A172 (cell line): ENCODE measurements around the gene PTCH2. TPM values are rescaled to one million over a fixed set of nuclear protein-coding genes. Genes with fewer than 3 reads are reported as not detected.
A peak's percentile ranks its signal among the peaks of the same experiment; 100 is the strongest.
"Not testable (repeated sequence)": the region's sequence is repeated elsewhere in the genome, so short reads cannot be mapped to it uniquely, and the experiment has no call there.

Source experiments
- DNase-seq: peaks from one replicate; pipeline ENCODE4 v3.0.0-alpha.2; 2015; ENCODE audit warnings: low spot score
- total RNA-seq: library from RNA; depleted of rRNA; stranded (reverse); fragments of >200 nt; shearing (Covaris generic); gene quantifications from 2 replicates; pipeline ENCODE4 v1.2.3, GENCODE V29; 2014

PTCH2 gene
- total RNA-seq, 1 experiment from 2014 or later: not detected

DNA sequence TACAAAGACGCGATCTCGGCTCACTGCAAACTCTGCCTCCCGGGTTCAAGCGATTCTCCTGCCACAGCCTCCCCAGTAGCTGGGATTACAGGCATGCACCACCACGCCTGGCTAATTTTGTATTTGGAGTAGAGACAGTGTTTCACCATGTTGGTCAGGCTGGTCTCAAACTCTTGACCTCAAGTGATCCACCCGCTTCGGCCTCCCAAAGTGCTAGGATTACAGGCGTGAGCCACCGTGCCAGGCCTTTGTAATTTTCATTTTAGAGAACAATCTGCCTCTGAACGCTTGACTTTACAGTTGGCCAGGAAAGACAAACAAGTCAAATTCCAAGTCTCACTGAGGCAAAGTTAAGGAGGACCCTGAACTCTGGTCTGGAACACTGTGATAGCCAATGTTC is 4.8 kb downstream of the PTCH2 start:
- not testable (repeated sequence) for DNase-seq

DNA sequence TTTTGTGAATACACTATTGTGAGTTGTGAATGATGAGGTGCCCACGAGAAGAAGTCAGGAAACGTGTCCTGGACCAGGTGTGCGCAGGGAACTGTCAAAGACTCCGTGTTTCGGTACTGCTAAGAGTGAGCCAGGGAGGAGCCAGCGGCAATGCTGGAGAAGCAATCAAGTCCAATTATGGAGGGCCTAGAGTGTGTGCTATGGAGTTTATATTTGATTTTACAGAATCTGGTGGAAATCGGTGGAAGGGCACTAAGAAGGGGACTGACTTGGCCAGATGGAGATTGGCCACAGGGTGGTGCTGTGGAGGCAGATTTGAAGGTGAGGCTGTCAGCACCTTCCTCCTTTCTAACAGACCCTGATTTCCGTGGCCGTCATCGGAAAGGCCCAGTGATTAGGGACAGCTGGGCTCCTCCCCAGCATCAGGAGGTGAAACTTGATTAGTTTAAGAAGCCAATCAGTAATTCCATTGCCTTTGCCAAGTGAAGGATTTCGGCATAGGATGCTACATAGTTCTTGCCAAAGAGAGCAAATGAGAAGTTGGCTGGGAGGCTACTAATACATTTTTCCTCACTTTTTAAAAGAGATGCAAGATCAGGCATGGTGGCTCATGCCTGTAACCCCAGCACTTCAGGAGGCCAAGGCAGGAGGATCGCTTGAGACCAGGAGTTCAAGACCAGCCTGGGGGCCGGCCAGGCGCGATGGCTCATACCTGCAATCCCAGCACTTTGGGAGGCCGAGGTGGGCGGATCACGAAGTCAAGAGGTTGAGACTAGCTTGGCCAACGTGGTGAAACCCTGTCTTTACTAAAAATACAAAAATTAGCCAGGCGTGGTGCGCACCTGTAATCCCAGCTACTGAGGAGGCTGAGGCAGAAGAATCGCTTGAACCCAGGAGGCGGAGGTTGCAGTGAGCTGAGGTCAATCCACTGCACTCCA is 7.0 kb downstream of the PTCH2 start:
- peak; percentile 76 for DNase-seq

DNA sequence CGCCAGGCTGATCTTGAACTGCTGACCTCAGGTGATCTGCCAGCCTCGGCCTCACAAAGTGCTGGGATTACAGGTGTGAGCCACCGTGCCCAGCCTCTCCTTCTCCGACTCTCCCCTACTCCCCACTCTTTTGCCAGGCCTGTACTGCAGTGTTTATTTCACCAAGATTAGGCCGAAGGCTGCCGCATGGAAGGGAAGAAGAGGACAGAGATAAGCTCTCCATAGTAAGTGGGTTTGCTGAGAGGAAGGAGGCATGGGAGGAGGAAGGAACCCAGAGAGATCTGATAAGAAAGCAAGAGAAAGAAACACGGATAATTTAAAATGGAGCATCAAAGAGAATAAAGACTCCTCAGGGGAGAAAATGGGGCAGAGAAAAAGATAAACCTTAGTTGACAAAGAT is 8.7 kb downstream of the PTCH2 start:
- no peak for DNase-seq

DNA sequence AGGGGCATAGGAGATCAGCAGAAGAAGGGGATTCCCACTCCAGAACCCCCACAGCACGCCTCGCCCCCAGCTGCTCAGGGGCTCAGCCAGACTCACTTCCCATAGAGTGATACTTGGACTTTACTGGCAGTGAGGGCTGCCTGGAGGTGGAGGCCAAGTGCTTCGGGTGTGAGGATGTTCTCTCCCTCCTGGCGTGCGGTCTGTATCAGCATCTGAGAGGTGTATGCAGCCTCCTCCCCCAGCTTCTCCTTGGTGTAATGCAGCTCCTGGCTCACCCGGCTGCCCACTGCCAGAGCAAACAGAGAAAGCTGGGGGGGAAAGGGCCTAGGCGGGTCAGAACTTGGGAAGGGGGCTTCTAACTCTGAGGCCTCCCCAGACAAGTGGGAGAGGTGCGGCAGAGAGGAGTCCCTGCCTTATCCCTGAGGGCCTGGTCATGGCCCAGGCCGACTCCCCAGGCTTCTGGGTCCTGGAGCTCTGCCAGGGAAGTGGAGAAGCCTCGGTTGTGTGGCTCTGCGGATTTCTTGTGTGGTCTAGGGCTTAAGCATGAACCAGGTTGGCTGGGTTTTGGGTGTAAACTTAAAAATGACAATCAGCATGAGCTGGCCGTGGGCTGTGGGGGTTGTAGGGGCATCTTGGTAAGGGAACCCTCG is 10.9 kb downstream of the PTCH2 start:
- DNase-seq: no peak

DNA sequence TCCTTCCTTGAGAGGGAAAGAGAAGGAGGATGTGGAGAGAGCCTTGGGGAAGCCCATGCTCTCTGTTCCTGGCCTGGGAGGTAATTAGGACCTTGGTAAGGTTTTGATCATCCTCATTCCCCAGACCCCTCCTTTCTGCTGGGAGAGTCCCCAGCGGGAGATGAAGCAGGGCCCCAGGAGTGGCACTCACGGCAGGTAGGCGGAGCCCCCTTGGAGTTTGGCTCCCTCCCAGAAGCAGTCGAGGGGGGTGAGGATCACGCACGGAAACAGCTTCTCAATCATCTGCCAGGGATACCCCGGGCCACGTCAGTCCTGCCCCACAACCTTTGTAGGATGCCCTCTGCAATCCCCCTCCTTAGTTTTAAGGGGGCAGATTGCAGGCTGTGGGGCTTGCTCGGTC is 11.5 kb downstream of the PTCH2 start:
- no peak for DNase-seq

DNA sequence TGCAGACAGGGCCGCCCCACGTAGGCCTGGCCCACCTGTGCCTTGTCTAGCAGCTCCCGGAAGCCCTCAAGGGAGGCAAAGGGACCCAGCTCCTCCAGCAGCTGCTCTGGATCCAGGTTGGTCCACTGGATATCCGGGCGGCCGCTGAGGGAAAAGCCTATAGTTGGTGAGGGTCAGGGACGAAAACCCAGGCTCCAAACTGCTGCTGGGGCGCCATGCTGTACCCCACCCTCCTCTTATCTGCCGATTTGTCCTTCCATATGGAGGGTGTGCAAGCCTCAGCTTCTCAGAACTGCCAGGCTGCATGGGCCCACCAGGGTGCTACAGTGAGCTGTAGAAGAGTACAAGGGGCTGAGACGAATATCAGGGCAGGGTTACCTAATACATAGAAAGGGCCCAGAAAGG is 12.2 kb downstream of the PTCH2 start:
- no peak for DNase-seq

DNA sequence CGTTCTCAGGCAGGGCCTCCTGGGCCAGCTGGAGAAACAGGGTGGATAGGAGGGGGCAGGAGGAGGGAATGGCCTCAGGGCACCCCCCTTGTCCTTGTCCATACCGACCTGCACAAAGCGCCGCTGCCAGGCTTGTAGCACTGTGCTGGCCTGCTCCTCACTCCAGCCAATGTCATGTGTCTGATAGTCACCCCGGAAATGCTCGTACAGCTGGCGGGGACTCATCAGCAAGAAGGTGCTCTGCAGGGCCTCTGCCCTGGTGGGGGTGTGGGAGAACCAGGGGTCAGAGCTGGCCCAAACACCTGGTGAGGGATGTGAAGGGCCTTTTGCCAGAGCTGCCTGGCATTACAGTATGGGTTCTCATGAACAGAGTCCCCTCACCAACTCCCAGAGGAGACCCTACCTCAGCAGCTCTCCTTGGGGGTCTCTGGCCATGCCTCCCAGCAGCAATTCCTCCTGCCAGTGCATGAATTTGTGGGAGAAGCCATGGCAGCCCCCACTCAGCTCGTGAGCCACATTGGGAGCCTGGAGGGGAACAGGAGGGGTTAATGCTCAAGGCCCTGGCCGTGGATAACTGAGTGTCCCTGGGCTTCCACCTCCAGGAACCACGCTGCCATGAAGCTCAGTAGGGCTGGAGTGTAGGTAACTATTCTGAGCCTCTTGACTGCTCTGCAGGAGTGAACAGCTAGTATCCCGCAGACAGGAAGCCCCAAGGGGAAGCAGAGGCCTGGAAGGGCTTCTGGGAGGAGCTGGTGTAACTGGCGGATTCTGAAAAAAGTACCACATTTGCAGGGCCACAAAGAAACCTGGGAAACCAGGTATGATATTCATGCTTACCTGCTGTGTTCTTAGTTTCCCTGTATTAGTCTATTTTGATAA is 13.3 kb downstream of the PTCH2 start:
- no peak for DNase-seq

DNA sequence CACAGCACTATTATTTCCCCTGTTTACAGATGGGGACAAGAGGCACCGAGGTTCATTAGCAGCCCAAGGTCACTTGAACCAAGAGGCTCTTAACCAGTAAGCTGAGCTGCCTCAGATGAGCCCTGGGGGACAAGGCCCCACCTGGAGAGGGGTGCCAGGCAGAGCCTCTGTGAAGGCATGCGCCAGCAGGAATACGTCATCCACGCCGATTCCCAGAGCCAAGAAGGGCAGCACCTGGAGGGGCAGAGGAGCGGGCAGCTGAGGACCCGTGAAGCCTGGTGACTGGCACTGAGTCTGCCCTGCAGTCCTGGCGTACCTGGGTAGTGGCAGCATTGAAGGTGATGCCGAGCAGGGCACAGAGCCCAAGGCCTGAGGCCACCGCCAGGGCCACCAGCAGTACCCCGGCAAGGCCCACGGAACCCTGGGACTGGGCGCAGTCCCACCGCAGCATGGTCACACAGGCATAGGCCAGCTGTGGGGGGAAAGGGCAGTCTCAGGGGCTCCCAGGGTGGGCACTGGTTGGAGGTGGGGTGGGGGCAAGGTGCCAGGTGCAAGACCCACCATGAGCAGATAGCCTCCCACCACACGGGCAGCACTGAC is 14.1 kb downstream of the PTCH2 start:
- DNase-seq: no peak

DNA sequence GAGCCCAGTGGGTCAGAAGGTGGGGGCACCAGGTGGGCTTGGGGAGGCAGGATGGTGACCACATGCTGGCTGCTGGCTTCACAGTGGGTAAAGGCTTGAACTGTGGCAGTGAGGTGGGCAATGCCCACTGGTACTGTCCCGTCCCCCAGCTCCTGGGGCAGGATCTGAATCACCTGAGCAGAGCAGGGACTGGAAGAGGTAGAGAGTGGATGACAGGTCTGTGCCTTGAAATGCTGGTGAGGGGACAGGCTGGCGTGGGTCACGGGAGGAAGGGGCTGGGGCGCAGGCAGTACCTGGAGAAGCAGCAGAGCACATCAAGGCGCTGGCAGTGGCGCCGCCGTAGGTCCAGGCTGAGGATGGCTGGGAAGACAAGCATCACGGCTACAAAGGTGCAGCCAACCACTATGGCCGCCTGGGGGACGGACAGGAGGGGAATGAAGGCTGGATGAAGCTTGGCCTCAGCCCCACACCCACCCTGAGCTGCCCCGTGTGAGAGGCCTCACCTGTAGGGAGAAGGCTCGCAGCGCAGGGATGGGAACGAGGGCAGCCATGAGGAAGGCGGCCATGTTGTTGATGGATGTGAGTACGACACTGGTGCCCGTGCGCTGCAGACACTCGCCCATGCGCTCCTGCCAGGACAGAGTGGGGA is 14.9 kb downstream of the PTCH2 start:
- no peak for DNase-seq

DNA sequence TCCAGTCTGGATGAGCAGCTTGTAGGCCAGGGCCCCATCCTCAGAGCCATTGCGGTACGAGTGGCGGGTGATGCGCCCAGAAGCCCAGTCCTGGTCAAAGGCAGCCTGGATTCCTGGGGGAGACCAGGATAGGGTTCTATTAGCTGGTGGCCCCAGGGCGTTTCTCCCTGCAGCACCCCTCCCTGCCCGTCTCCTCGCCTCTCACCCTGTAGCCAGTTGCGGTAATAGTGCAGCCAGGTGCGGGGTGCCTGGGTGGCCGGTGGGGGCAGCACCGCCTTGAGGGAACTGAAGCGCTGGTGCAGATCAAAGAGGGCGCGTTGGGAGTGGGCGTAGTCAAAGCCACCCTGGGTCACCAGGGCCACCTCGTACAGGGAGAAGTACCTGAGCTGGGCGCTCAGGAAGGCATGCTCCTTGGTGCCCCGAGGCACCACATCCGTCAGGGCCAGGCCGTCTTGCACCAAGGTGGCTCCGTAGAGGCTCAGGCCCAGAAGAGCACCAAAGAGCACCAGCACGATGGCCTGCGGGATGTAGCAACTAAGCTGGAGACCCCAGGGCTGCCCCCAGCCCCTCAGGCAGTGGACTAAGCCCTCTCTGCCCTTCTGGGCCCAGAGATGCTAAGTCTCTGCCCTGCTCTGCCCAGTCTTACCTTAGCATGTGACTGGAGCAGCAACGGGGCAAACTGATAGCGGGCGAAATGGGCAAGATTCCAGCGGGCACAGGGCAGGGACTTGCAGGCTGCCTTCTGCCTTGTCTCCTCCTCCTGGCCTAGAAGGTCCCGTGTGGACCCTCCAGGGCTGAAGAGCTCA is 15.7 kb downstream of the PTCH2 start:
- no peak for DNase-seq

DNA sequence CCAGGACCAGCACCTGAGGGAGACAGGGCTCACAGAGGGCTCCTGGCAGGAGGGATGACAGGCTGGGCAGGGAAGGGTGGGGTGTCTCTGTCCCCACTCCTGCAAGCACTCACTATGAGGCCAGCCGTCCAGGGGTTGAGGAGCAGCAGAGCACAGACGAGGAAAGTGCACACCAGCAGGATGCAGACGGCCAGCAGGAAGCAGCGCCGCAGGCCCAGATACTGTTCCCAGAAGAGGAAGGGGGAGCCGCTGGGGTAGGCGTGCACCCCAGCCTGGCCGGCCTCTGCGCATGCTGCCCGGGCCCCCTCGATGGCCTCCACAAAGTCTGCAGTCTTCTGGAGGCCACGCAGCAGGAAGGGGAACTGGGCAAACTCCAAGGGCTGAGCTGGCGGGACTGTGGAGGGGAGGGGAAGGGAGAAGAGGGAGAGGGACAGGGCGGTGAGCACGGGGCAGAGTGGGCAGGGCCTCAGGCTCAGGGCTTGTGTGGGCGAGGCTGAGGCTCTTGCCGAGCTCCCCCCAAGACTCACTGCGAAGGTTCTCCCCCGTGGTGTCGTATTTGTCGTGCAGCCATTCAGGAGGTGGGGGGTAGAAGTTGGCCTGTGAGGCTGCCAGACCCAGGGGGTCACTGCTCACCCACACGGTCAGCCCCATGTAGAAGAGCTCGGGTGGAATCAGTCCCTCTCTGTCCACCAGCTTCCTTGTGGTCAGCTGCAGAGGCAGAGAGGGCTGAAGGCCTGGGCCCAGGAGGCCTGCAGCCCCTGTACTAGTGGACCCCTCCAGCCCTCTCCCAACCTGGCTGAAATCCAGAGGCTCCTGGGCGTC is 16.5 kb downstream of the PTCH2 start:
- no peak for DNase-seq

DNA sequence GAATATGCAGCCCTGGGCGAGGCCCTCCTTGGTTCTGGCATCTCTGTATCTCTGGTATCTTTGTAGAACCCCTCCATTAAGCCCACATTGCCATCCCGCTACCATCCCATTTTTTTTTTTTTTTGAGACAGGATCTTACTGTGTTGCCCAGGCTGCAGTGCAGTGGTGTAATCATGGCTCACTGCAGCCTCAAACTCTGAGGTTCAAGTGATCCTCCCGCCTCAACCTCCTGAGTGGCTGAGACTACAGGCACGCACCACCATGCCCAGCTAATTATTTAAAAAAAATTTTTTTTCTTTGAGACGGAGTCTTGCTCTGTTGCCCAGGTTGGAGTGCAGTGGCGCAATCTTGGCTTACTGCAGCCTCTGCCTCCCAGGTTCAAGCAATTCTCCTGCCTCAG is 18.7 kb downstream of the PTCH2 start:
- not testable (repeated sequence) for DNase-seq

DNA sequence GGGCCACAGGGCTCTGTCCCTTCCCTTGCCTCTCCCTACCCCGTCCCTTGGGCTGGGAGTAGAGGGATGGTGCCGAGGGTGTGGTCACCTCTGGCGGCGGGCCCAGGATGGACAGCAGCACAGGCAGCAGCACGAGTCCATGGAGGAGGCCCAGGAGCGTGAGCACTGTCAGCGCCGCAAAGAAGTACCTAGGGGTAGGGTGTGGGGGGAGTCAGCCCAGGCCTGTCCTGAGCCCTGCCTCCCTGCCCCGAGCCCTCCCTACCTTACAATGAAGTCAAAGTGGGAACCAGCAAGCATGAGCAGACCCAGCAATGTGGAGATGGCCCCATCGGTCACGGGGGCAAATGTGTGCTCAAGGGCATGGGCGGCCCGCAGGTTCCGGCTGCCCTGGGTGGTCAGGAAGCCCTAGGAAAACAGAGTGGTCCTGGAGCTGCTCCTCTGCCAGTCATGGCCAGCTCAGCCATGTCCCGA is 20.0 kb downstream of the PTCH2 start:
- DNase-seq: no peak

DNA sequence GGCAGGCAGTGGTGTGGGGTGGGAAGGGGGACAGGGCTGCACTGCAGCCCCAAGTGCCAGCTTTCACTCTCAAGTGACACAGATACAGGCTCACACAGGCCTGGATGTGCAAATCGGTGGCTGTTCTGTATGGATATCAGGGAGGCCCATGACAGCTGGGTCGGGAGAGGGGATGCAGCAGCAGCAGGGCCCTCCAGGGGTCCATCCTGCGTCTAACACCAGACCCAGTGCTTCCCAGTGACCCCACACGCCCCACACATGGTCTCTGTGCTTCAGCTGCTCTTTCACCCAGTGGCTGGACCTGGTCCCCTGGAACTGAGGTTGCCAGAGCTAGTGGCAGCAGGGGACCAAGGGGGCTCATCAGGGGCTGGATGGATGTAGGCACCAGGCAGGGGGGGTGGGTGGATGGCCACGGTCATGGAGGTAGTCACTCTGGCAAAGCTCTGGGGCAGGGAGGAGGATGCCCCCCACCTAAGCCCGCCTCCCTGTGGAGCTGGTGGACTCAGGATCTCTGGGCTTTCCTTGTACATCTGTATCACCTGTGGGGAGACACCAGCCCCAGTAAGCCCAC is 20.8 kb downstream of the PTCH2 start:
- DNase-seq: no peak

DNA sequence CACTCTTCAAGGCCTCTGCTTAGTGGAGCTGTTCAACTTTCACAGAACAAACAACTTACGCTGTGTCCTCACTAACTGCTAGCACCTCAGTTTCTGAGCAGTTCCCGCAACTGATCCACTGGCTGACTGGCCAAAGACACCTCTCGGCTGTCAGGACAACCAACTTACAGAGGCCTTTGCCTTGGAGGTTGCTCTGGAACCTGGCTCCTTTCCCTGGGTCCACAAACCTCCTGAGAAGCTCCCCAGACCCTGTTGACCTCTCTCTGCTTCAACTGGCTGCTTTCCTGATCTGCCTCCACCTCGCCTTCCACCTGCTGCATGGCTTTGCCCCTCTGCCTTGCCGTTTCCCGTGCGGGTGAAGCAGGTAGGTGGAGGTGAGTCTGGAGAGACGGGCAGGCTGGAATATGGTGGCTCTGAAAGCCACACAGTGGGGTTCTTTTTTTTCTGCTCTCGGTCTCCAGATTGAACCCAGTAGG is 21.8 kb downstream of the PTCH2 start:
- DNase-seq: no peak

DNA sequence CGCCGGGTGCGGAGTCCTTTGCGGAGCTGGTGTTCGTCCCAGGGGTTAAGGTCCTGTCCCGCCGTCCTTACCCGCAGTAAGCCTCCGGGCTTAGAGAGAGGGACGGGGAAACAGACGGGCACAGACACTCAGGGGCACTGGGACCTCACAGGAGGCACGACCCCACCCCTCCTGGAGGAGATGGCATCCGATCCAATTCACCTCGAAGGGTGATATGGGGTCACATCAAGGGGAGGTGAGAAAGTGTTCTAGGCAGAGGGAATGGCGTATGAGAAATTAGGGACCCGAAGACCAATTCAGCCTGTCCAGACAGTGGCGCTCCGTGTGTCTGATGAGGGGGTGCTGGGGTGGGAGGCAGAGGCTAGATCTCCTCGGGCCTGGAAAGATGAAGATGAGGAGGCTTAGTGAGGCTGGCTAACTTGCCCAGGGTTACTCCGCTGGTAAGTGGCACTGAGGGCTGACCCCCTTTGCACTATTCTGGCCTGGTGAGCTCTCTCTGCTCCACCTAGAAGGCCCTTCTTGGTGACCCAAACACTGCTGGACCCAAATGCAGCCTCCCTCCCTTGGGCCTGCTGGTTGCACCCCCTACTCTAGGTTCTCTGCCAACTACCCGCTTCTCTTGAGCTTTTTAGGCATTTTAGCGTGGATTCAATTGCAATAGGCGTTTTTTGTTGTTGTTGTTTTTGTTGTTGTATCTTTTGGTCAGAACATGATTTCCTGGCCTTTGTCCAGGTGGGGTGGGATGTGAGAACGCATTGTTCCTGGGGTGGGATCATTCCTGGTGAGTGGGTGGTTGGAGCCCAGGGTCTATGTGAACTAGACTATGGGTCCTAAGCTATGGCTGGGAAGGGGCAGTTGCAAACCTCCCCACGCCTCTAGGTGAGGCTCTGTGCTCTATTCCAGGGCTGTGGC is 22.5 kb downstream of the PTCH2 start:
- no peak for DNase-seq

DNA sequence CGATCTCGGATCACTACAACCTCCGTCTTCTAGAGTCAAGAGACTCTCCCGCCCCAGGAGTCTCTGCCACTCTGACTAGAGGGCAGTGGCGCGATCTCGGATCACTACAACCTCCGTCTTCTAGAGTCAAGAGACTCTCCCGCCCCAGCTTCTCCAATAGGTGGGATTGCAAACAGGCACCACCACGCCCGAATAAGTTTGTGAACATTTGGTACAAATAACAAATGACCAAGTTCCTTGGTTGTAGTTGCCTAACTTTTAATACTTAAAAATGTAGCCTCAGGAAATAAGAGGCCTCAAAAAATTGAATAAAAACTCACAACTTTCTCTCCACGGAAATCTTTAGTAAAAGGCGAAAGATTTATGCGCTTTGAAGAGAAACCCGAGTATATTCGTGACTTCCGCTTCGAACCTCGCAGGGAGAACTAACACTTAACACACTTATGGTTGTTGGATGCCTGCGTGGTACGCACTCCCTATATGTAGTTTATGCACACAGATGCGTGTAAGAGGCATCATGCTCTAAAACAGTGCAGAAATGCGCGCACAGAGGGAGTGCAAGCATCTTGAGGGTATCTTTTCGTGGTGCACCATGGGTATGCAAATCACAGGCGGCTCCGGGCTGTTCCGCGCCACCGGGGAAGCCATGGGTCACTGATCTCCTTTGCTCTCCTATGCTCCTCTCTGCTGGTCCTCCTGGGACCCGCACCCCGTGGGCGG is 23.3 kb downstream of the PTCH2 start:
- DNase-seq: peak; percentile 77
